BJ (cell line): ENCODE measurements around the gene TM7SF2. TPM values are rescaled to one million over a fixed set of nuclear protein-coding genes. Genes with fewer than 3 reads are reported as not detected.

Experiments used
- CTCF ChIA-PET: fragments of 350-600 bp; formaldehyde crosslinking; extraction: SDS; loops from one replicate; lab custom pipeline; 2021; ENCODE audit warnings: antibody characterized with exemption, inconsistent platforms; lab: Yijun Ruan, JAX
- POLR2A ChIA-PET: fragments of 300-600 bp; sonication (Branson Sonifier 250); formaldehyde crosslinking; extraction: SDS; loops from one replicate; lab custom pipeline; 2021; ENCODE audit warnings: antibody characterized with exemption; lab: Charles Lee
- DNase-seq: peaks from one replicate; pipeline ENCODE4 v3.0.0-alpha.2; 2011; ENCODE audit warnings: low read depth
- H3K27me3 ChIP-seq: 2 replicates; pipeline ENCODE4 v1.6.0; 2011; ENCODE audit warnings: low read length; ENCODE audit not compliant: control insufficient read depth, insufficient read depth
- H3K36me3 ChIP-seq: 2 replicates; pipeline ENCODE4 v1.5.1; 2011; ENCODE audit warnings: low read length; ENCODE audit not compliant: control insufficient read depth, insufficient read depth
- H3K4me3 ChIP-seq: 2 replicates; pipeline ENCODE4 v1.5.1; 2011; ENCODE audit warnings: low read depth, mild to moderate bottlenecking, control low read depth, low read length
- CTCF ChIP-seq: IDR thresholded peaks from 2 replicates; pipeline ENCODE4 v1.5.1; 2011; ENCODE audit warnings: low read depth, mild to moderate bottlenecking, control low read depth, inconsistent platforms, low read length, moderate library complexity; ENCODE audit not compliant: insufficient read depth
- polyA plus RNA-seq: library from polyadenylated mRNA; depleted of rRNA; stranded (reverse); fragments of >200 nt; gene quantifications from 2 replicates; pipeline ENCODE4 v1.2.3, GENCODE V29; 2011

Gene TM7SF2
- polyA plus RNA-seq, 1 experiment: 8.2 TPM

GRCh38 chr11:65111159-65111743, 421 bp upstream of the TM7SF2 start:
- CTCF ChIA-PET: interaction anchor here (0.6 to 7.2 kb wide), 33 partner anchors 7 to 1298 kb away, joined by 3 to 152 read pairs (median 4); partner anchors contain the start of genes ARL2, CAPN1, FAU and MEN1
- DNase-seq: no peak
- H3K27me3 ChIP-seq: no peaks in the 10 kb centered on the region
- peaks cover 10% of the 10 kb centered on the region; the same call in 1 of the 2 replicates for H3K36me3 ChIP-seq
- TF ChIP-seq CTCF: no peak
- POLR2A ChIA-PET: interaction anchor here (0.8 to 1.0 kb wide), 2 partner anchors 11 to 106 kb away, joined by 3 to 4 read pairs; partner anchors contain the start of genes FAU and MRPL49
- no peak overlapping the region for H3K4me3 ChIP-seq

- Histone ChIP-seq H3K36me3 (peaks cover 10% of the 10 kb centered on the region; the same call in 1 of the 2 replicates), H3K4me3 (peak overlapping the region; percentile 44), H3K27me3 (no peaks in the 10 kb centered on the region)
- ChIA-PET CTCF (interaction anchor here (0.6 to 7.2 kb wide), 24 partner anchors 8 to 269 kb away, joined by 3 to 152 read pairs (median 4); partner anchors contain the start of genes ARL2, CAPN1, CDCA5 and FAU), POLR2A (interaction anchor here (0.5 kb wide), 1 partner anchor 218 kb away, joined by 3 read pairs; no protein-coding TSS in a partner anchor)
- TF ChIP-seq CTCF: peak; percentile 58
- DNase-seq: no peak
Measured at GRCh38 chr11:65112546-65113360, 1.1 kb downstream of the TM7SF2 start.

GRCh38 chr11:65113361-65113756, 1.7 kb downstream of the TM7SF2 start:
- DNase-seq: no peak
- H3K36me3 ChIP-seq: peaks cover 10% of the 10 kb centered on the region; the same call in 1 of the 2 replicates
- ChIA-PET POLR2A (interaction anchor here (0.5 kb wide), 1 partner anchor 218 kb away, joined by 3 read pairs; no protein-coding TSS in a partner anchor), CTCF (interaction anchor here (0.6 to 7.2 kb wide), 17 partner anchors 8 to 270 kb away, joined by 3 to 152 read pairs (median 3); partner anchors contain the start of genes ARL2, CDCA5, FAU and MRPL49)
- TF ChIP-seq CTCF: no peak
- H3K27me3 ChIP-seq: no peaks in the 10 kb centered on the region
- no peak overlapping the region for H3K4me3 ChIP-seq

- Histone ChIP-seq H3K27me3 (no peaks in the 10 kb centered on the region), H3K4me3 (no peak overlapping the region), H3K36me3 (peaks cover 7% of the 10 kb centered on the region; the same call in 1 of the 2 replicates)
- CTCF ChIA-PET: interaction anchor here (1.1 to 7.2 kb wide), 4 partner anchors 8 to 100 kb away, joined by 3 to 152 read pairs (median 12); partner anchors contain the start of genes ARL2, CAPN1, FAU and MRPL49
- POLR2A ChIA-PET: no interaction called here
- no peak for TF ChIP-seq CTCF
- no peak for DNase-seq
Measured at GRCh38 chr11:65113839-65114238, 2.2 kb downstream of the TM7SF2 start.
